HL-60 (cell line): ENCODE measurements around the gene SLC26A3.

Experiments
- DNase-seq, 2 experiments: peaks; one replicate each; pipeline ENCODE4 v3.0.0-alpha.2; 2010 to 2020; ENCODE audit warnings: low read depth in 1 of 2, low spot score in 1 of 2
- H3K27ac ChIP-seq: fragments of 250-450 bp; sonication (Bioruptor Pico); replicated peaks from 2 replicates; pipeline ENCODE4 v1.5.1; 2020; ENCODE audit warnings: mild to moderate bottlenecking, moderate library complexity
- H3K27me3 ChIP-seq: fragments of 250-450 bp; sonication (Bioruptor Pico); 2 replicates; pipeline ENCODE4 v1.5.1; 2021; ENCODE audit warnings: mild to moderate bottlenecking, moderate library complexity; ENCODE audit not compliant: insufficient read depth, poor library complexity, severe bottlenecking
- H3K4me3 ChIP-seq: replicated peaks from 2 replicates; pipeline ENCODE4 v1.5.1; 2011; ENCODE audit warnings: mild to moderate bottlenecking, control low read depth, low read length; ENCODE audit not compliant: insufficient read depth
- GABPA ChIP-seq: IDR thresholded peaks from 2 replicates; pipeline ENCODE4 v1.6.1; 2012; ENCODE audit warnings: low read depth
- POLR2AphosphoS5 ChIP-seq: IDR thresholded peaks from 2 replicates; pipeline ENCODE4 v1.6.1; 2012; ENCODE audit warnings: low read depth
- REST ChIP-seq: IDR thresholded peaks from 2 replicates; pipeline ENCODE4 v1.6.1; 2012; ENCODE audit warnings: low read depth; ENCODE audit not compliant: insufficient replicate concordance
- SPI1 ChIP-seq: IDR thresholded peaks from 2 replicates; pipeline ENCODE4 v1.6.1; 2012; ENCODE audit warnings: low read depth, mild to moderate bottlenecking, borderline replicate concordance
- TF ChIP-seq, protein P1 (sequence below): IDR thresholded peaks from one replicate; pipeline ENCODE4 v1.5.1; 2011; ENCODE audit warnings: low read length, control low read depth, inconsistent platforms; ENCODE audit not compliant: insufficient read depth

The SLC26A3 gene

GRCh38 chr7:107743567-107744344 is 59.3 kb downstream of the SLC26A3 start, which contains the start of gene CBLL1:
Gene CBLL1 (plus strand): TSS chr7:107744142. CDS start chr7:107744164, 22 bp downstream.
- Histone ChIP-seq H3K27me3 (no peaks in the 10 kb centered on the region), H3K27ac (peak within 1 kb of the TSS; percentile 97), H3K4me3 (peak within 1 kb of the TSS; percentile 93)
- DNase-seq = peak; percentile 81 to 96
- TF ChIP-seq SPI1 (peak; percentile 82; the same call in 1 of the 2 replicates), POLR2AphosphoS5 (peak; percentile 66), REST (no peak), GABPA (peak; percentile 75)
- TF ChIP-seq, protein P1, sequence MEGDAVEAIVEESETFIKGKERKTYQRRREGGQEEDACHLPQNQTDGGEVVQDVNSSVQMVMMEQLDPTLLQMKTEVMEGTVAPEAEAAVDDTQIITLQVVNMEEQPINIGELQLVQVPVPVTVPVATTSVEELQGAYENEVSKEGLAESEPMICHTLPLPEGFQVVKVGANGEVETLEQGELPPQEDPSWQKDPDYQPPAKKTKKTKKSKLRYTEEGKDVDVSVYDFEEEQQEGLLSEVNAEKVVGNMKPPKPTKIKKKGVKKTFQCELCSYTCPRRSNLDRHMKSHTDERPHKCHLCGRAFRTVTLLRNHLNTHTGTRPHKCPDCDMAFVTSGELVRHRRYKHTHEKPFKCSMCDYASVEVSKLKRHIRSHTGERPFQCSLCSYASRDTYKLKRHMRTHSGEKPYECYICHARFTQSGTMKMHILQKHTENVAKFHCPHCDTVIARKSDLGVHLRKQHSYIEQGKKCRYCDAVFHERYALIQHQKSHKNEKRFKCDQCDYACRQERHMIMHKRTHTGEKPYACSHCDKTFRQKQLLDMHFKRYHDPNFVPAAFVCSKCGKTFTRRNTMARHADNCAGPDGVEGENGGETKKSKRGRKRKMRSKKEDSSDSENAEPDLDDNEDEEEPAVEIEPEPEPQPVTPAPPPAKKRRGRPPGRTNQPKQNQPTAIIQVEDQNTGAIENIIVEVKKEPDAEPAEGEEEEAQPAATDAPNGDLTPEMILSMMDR = peak; percentile 61

GRCh38 chr7:107742678-107743566 is 60.1 kb downstream of the SLC26A3 start:
- DNase-seq = peak; percentile 55 to 83
- Histone ChIP-seq H3K4me3 (peak overlapping the region; percentile 93), H3K27ac (peak overlapping the region; percentile 97), H3K27me3 (no peaks in the 10 kb centered on the region)
- peak; percentile 67 for TF ChIP-seq REST
- peak; percentile 65; the same call in 1 of the 2 replicates for TF ChIP-seq POLR2AphosphoS5
- peak; percentile 96 for TF ChIP-seq SPI1
- TF ChIP-seq, protein P1 = no peak
- TF ChIP-seq GABPA = no peak

GRCh38 chr7:107728276-107728675 is 74.7 kb downstream of the SLC26A3 start:
- no peak overlapping the region for H3K4me3 ChIP-seq
- TF ChIP-seq REST = no peak
- TF ChIP-seq, protein P1 = no peak
- no peak for TF ChIP-seq GABPA
- no peak for TF ChIP-seq SPI1
- no peak for TF ChIP-seq POLR2AphosphoS5
- no peak overlapping the region for H3K27ac ChIP-seq
- H3K27me3 ChIP-seq = no peaks in the 10 kb centered on the region
- DNase-seq = no peak
